Mesenchymal stem cell (in vitro differentiated cells and primary cell): Measurements from ENCODE around the gene BRD4.

Experiments
- DNase-seq: peaks from one replicate; pipeline ENCODE4 v3.0.0-alpha.2; 2013
- H2AFZ ChIP-seq: one replicate; pipeline ENCODE4 v1.6.1; 2013; ENCODE audit warnings: low read depth, mild to moderate bottlenecking, control low read depth, inconsistent platforms, low read length, moderate library complexity
- H2AK5ac ChIP-seq: 2 replicates; pipeline ENCODE4 v1.6.1; 2013; ENCODE audit warnings: low read length, moderate library complexity, mild to moderate bottlenecking, inconsistent platforms; ENCODE audit not compliant: severe bottlenecking
- H2BK120ac ChIP-seq: one replicate; pipeline ENCODE4 v1.6.1; 2013; ENCODE audit warnings: low read depth, mild to moderate bottlenecking, inconsistent platforms, low read length, moderate library complexity
- H2BK12ac ChIP-seq, 2 experiments: one replicate each; pipeline ENCODE4 v1.6.1; 2013; ENCODE audit warnings: inconsistent platforms in 2 of 2, low read length in 2 of 2, mild to moderate bottlenecking in 2 of 2, moderate library complexity in 2 of 2, control low read depth in 1 of 2
- H2BK15ac ChIP-seq: one replicate; pipeline ENCODE4 v1.6.1; 2013; ENCODE audit warnings: mild to moderate bottlenecking, low read depth, inconsistent platforms; ENCODE audit not compliant: poor library complexity, severe bottlenecking
- H2BK5ac ChIP-seq: 2 replicates; pipeline ENCODE4 v1.6.1; 2013; ENCODE audit warnings: low read depth, mild to moderate bottlenecking, low read length, control low read depth, inconsistent platforms; ENCODE audit not compliant: poor library complexity, severe bottlenecking
- H3K14ac ChIP-seq, 2 experiments: one replicate each; pipeline ENCODE4 v1.6.1; 2013; ENCODE audit warnings: inconsistent platforms in 2 of 2, low read length in 2 of 2, control low read depth in 1 of 2, mild to moderate bottlenecking in 1 of 2, moderate library complexity in 1 of 2
- H3K18ac ChIP-seq, 2 experiments: one replicate each; pipeline ENCODE4 v1.6.1; 2013; ENCODE audit warnings: inconsistent platforms in 2 of 2, low read length in 2 of 2, control low read depth in 1 of 2, low read depth in 1 of 2, mild to moderate bottlenecking in 1 of 2
- H3K23ac ChIP-seq, 2 experiments: one replicate each; pipeline ENCODE4 v1.6.1; 2013; ENCODE audit warnings: inconsistent platforms in 2 of 2, low read length in 2 of 2, mild to moderate bottlenecking in 2 of 2, moderate library complexity in 2 of 2, control low read depth in 1 of 2
- H3K27ac ChIP-seq: 2 replicates; pipeline ENCODE4 v1.5.1; 2013; ENCODE audit warnings: mild to moderate bottlenecking, moderate library complexity, low read length, control low read depth, inconsistent platforms; ENCODE audit not compliant: poor library complexity, severe bottlenecking
- H3K27me3 ChIP-seq, 2 experiments: 2 replicates each; pipeline versions ENCODE4 v1.6.1 to v1.7.0; 2013; ENCODE audit warnings: low read length in 2 of 2, mild to moderate bottlenecking in 2 of 2, moderate library complexity in 2 of 2, control low read depth in 1 of 2, inconsistent platforms in 1 of 2; ENCODE audit not compliant: control insufficient read depth in 1 of 2, insufficient read depth in 1 of 2
- H3K36me3 ChIP-seq, 2 experiments: 2 replicates each; pipeline versions ENCODE4 v1.6.1 to v1.7.0; 2013; ENCODE audit warnings: low read length in 2 of 2, control low read depth in 1 of 2, inconsistent platforms in 1 of 2, low read depth in 1 of 2, mild to moderate bottlenecking in 1 of 2; ENCODE audit not compliant: insufficient read depth in 2 of 2, control insufficient read depth in 1 of 2
- H3K4ac ChIP-seq, 2 experiments: one replicate each; pipeline ENCODE4 v1.6.1; 2013; ENCODE audit warnings: inconsistent platforms in 2 of 2, low read length in 2 of 2, mild to moderate bottlenecking in 2 of 2, moderate library complexity in 2 of 2, control low read depth in 1 of 2, low read depth in 1 of 2
- H3K4me1 ChIP-seq: 2 replicates; pipeline ENCODE4 v1.6.1; 2013; ENCODE audit warnings: low read depth, low read length, control low read depth; ENCODE audit not compliant: control insufficient read depth, insufficient read depth
- H3K4me2 ChIP-seq: 2 replicates; pipeline ENCODE4 v1.6.1; 2013; ENCODE audit warnings: low read length, mild to moderate bottlenecking, inconsistent platforms; ENCODE audit not compliant: poor library complexity, severe bottlenecking
- H3K4me3 ChIP-seq, 2 experiments: 2 replicates each; pipeline versions ENCODE4 v1.5.1 to v1.7.0; 2013; ENCODE audit warnings: low read length in 2 of 2, mild to moderate bottlenecking in 2 of 2, control low read depth in 1 of 2, low read depth in 1 of 2; ENCODE audit not compliant: insufficient read depth in 1 of 2
- H3K79me1 ChIP-seq: replicated peaks from 2 replicates; pipeline ENCODE4 v1.6.1; 2013; ENCODE audit warnings: mild to moderate bottlenecking, control low read depth, low read length, inconsistent platforms; ENCODE audit not compliant: poor library complexity, severe bottlenecking
- H3K9ac ChIP-seq: 2 replicates; pipeline ENCODE4 v1.7.0; 2013; ENCODE audit warnings: mild to moderate bottlenecking, low read length, moderate library complexity
- H3K9me3 ChIP-seq: 2 replicates; pipeline ENCODE4 v1.7.0; 2013; ENCODE audit warnings: mild to moderate bottlenecking, low read length; ENCODE audit not compliant: control insufficient read depth
- H4K8ac ChIP-seq: one replicate; pipeline ENCODE4 v1.6.1; 2013; ENCODE audit warnings: inconsistent platforms, mild to moderate bottlenecking, low read length, moderate library complexity
- H4K91ac ChIP-seq: one replicate; pipeline ENCODE4 v1.6.1; 2013; ENCODE audit warnings: mild to moderate bottlenecking, low read length, inconsistent platforms
- WGBS: methylation state at CpG from one replicate; pipeline ENCODE4 v1.1.7; 2013; ENCODE audit warnings: mixed read lengths; 5-methylcytosine and 5-hydroxymethylcytosine counted together

Gene BRD4

GRCh38 chr19:15279326-15279904 lies 52.9 kb downstream of the BRD4 start:
- H2BK120ac ChIP-seq = no peak overlapping the region
- 96% methylated on average over 3 of the region's 4 CpGs for WGBS
- H3K4me2 ChIP-seq = no peak overlapping the region
- H3K9me3 ChIP-seq = no peaks in the 10 kb centered on the region
- no peak overlapping the region for H4K8ac ChIP-seq
- H2AK5ac ChIP-seq = no peak overlapping the region
- H2BK5ac ChIP-seq = no peak overlapping the region
- H3K18ac ChIP-seq = no peak overlapping the region
- H2BK12ac ChIP-seq = no peak overlapping the region
- H2AFZ ChIP-seq = no peak overlapping the region
- H3K23ac ChIP-seq = no peak overlapping the region
- no peak overlapping the region for H3K4ac ChIP-seq
- no peak overlapping the region for H3K4me3 ChIP-seq
- no peaks in the 10 kb centered on the region for H3K79me1 ChIP-seq
- H3K27ac ChIP-seq = no peak overlapping the region
- peaks cover 0 to 12% of the 10 kb centered on the region in 2 experiments for H3K36me3 ChIP-seq
- H4K91ac ChIP-seq = no peak overlapping the region
- H3K4me1 ChIP-seq = peaks cover 43% of the 10 kb centered on the region
- H2BK15ac ChIP-seq = no peak overlapping the region
- no peak overlapping the region for H3K14ac ChIP-seq
- no peaks in the 10 kb centered on the region for H3K27me3 ChIP-seq
- DNase-seq = no peak
- no peak overlapping the region for H3K9ac ChIP-seq

GRCh38 chr19:15276620-15277215 lies 55.6 kb downstream of the BRD4 start:
- H2BK15ac ChIP-seq = no peak overlapping the region
- H3K27ac ChIP-seq = no peak overlapping the region
- H2BK5ac ChIP-seq = no peak overlapping the region
- peaks cover 13 to 27% of the 10 kb centered on the region in 2 experiments for H3K36me3 ChIP-seq
- no peak overlapping the region for H3K4me2 ChIP-seq
- H3K9me3 ChIP-seq = no peaks in the 10 kb centered on the region
- H2AFZ ChIP-seq = no peak overlapping the region
- no peak overlapping the region for H3K9ac ChIP-seq
- H4K8ac ChIP-seq = no peak overlapping the region
- no peak overlapping the region for H3K23ac ChIP-seq
- no peak overlapping the region for H2AK5ac ChIP-seq
- H2BK12ac ChIP-seq = no peak overlapping the region
- DNase-seq = no peak
- peaks cover 41% of the 10 kb centered on the region for H3K4me1 ChIP-seq
- no peaks in the 10 kb centered on the region for H3K27me3 ChIP-seq
- peak overlapping the region in 1 of 2 experiments; percentile 48 for H3K18ac ChIP-seq
- WGBS = 95% methylated on average over 11 of the region's 11 CpGs
- H4K91ac ChIP-seq = no peak overlapping the region
- peaks cover 2% of the 10 kb centered on the region for H3K79me1 ChIP-seq
- no peak overlapping the region for H3K4ac ChIP-seq
- no peak overlapping the region for H3K14ac ChIP-seq
- no peak overlapping the region for H2BK120ac ChIP-seq
- H3K4me3 ChIP-seq = no peak overlapping the region

- no peak overlapping the region for H2BK12ac ChIP-seq
- no peaks in the 10 kb centered on the region for H3K9me3 ChIP-seq
- H3K9ac ChIP-seq = no peak overlapping the region
- no peak for DNase-seq
- H3K4ac ChIP-seq = no peak overlapping the region
- peaks cover 35 to 39% of the 10 kb centered on the region in 2 experiments for H3K36me3 ChIP-seq
- H2AK5ac ChIP-seq = no peak overlapping the region
- H3K23ac ChIP-seq = no peak overlapping the region
- H2AFZ ChIP-seq = no peak overlapping the region
- no peak overlapping the region for H2BK5ac ChIP-seq
- no peak overlapping the region for H2BK120ac ChIP-seq
- peaks cover 6% of the 10 kb centered on the region for H3K79me1 ChIP-seq
- H3K14ac ChIP-seq = no peak overlapping the region
- 94% methylated on average over 4 of the region's 4 CpGs for WGBS
- no peak overlapping the region for H3K27ac ChIP-seq
- H3K4me1 ChIP-seq = peaks cover 24% of the 10 kb centered on the region
- H3K4me3 ChIP-seq = no peak overlapping the region
- H4K91ac ChIP-seq = no peak overlapping the region
- no peak overlapping the region for H3K4me2 ChIP-seq
- no peak overlapping the region for H2BK15ac ChIP-seq
- no peaks in the 10 kb centered on the region for H3K27me3 ChIP-seq
- H3K18ac ChIP-seq = no peak overlapping the region
- no peak overlapping the region for H4K8ac ChIP-seq
Observed at GRCh38 chr19:15274477-15274876, 57.9 kb downstream of the BRD4 start.

- H3K23ac ChIP-seq = no peak overlapping the region
- H2BK12ac ChIP-seq = no peak overlapping the region
- H4K8ac ChIP-seq = no peak overlapping the region
- H3K79me1 ChIP-seq = peaks cover 8% of the 10 kb centered on the region
- no peak overlapping the region for H3K14ac ChIP-seq
- H3K36me3 ChIP-seq = peaks cover 69 to 70% of the 10 kb centered on the region in 2 experiments
- no peak overlapping the region for H3K9ac ChIP-seq
- H2AK5ac ChIP-seq = no peak overlapping the region
- H2BK120ac ChIP-seq = no peak overlapping the region
- peaks cover 28% of the 10 kb centered on the region for H3K4me1 ChIP-seq
- H3K4ac ChIP-seq = no peak overlapping the region
- H2BK5ac ChIP-seq = no peak overlapping the region
- H2AFZ ChIP-seq = no peak overlapping the region
- H3K27me3 ChIP-seq = no peaks in the 10 kb centered on the region
- no peak overlapping the region for H3K18ac ChIP-seq
- H3K9me3 ChIP-seq = no peaks in the 10 kb centered on the region
- H3K27ac ChIP-seq = no peak overlapping the region
- no peak overlapping the region for H3K4me2 ChIP-seq
- 97% methylated on average over 6 of the region's 6 CpGs for WGBS
- H4K91ac ChIP-seq = no peak overlapping the region
- H2BK15ac ChIP-seq = no peak overlapping the region
- H3K4me3 ChIP-seq = no peak overlapping the region
- no peak for DNase-seq
Observed at GRCh38 chr19:15269806-15270205, 62.5 kb downstream of the BRD4 start.
